Endothelial cell of umbilical vein (primary cell): ENCODE results near the gene TMEM181.

Experiments
- CTCF ChIP-seq, 2 donors: IDR thresholded peaks; 1 replicate in 1 of 2; 2 replicates in 1 of 2; pipeline ENCODE4 v1.5.1; 2011; ENCODE audit warnings: low read length in 2 of 2, mild to moderate bottlenecking in 2 of 2, moderate library complexity in 2 of 2, control low read depth in 1 of 2, inconsistent platforms in 1 of 2, low read depth in 1 of 2; ENCODE audit not compliant: insufficient read depth in 1 of 2; ENCODE audit errors: extremely low read depth in 1 of 2
- EZH2 ChIP-seq: IDR thresholded peaks from 2 replicates; pipeline ENCODE4 v1.6.1; 2012; ENCODE audit warnings: borderline replicate concordance, low read depth, mild to moderate bottlenecking, moderate library complexity, low read length, inconsistent platforms; ENCODE audit not compliant: severe bottlenecking
- POLR2A ChIP-seq: IDR thresholded peaks from 2 replicates; pipeline ENCODE4 v1.6.1; 2012; ENCODE audit warnings: low read depth, mild to moderate bottlenecking, control low read depth, low read length

GRCh38 chr6:158522616-158523015 is 37.3 kb upstream of the TMEM181 start:
- TF ChIP-seq CTCF (IDR thresholded peaks at IDR 0.05; ENCODE audit: extremely low read depth in 1 of 2, insufficient read depth in 1 of 2, low read depth in 1 of 2, low read length in 2 of 2) (no peak), POLR2A (no peak), EZH2 (no peak)
